Head of caudate nucleus (tissue), 42 donors: ENCODE measurements around the gene ADCY7.
A peak's percentile ranks its signal among the peaks of the same experiment; 100 is the strongest.

Experiments
- DNase-seq, 42 donors: peaks; one replicate each; pipeline versions ENCODE4 v3.0.0 to v3.0.0-alpha.2; 2020 to 2021; ENCODE audit warnings: mixed read lengths in 7 of 42
- intact Hi-C: fragments of 100-400 bp; cut with DNase I; formaldehyde crosslinking; loops from one replicate; pipeline ENCODE4 v1.15.0; 2022

ADCY7 gene

GRCh38 chr16:50274326-50275097, 8.2 kb downstream of the ADCY7 start:
- intact Hi-C loops: no loop called here
- DNase-seq: no peak

- intact Hi-C loops: no loop called here
- no peak for DNase-seq
These were observed 8.7 kb downstream of the ADCY7 start for GRCh38 chr16:50275098-50275415.

- no peak for DNase-seq
- intact Hi-C loops: no loop called here
These were observed 9.3 kb downstream of the ADCY7 start for GRCh38 chr16:50275428-50276325.

- intact Hi-C loops: no loop called here
- DNase-seq: no peak
These were observed 9.9 kb downstream of the ADCY7 start for GRCh38 chr16:50276326-50276640.

- DNase-seq: no peak
- intact Hi-C loops: no loop called here
These were observed 10.6 kb downstream of the ADCY7 start for GRCh38 chr16:50276801-50277555.

GRCh38 chr16:50278251-50278650, 11.9 kb downstream of the ADCY7 start:
- no peak for DNase-seq
- intact Hi-C loops: no loop called here

- DNase-seq: no peak
- intact Hi-C loops: no loop called here
These were observed 13.1 kb downstream of the ADCY7 start for GRCh38 chr16:50279504-50279865.

GRCh38 chr16:50280932-50281331, 14.6 kb downstream of the ADCY7 start:
- DNase-seq: no peak
- intact Hi-C loops: no loop called here

GRCh38 chr16:50281391-50282009, 15.1 kb downstream of the ADCY7 start:
- no peak for DNase-seq
- intact Hi-C loops: no loop called here

- DNase-seq: peak in 41 of 42 donors; percentile 23 to 77 (median 52)
These were observed 15.7 kb downstream of the ADCY7 start for GRCh38 chr16:50282010-50282538.

GRCh38 chr16:50282955-50283631, 16.7 kb downstream of the ADCY7 start:
- intact Hi-C loops: no loop called here
- no peak for DNase-seq

More at GRCh38 chr16:50282010-50282538, 15.7 kb downstream of the ADCY7 start:
- intact Hi-C loops: no loop called here

GRCh38 chr16:50284131-50284911, 18.0 kb downstream of the ADCY7 start:
- no peak for DNase-seq
- intact Hi-C loops: no loop called here

GRCh38 chr16:50285406-50286003, 19.2 kb downstream of the ADCY7 start:
- DNase-seq: no peak
- intact Hi-C loops: no loop called here

GRCh38 chr16:50286681-50287080, 20.3 kb downstream of the ADCY7 start:
- intact Hi-C loops: no loop called here
- DNase-seq: no peak

GRCh38 chr16:50288026-50288425, 21.7 kb downstream of the ADCY7 start:
- intact Hi-C loops: no loop called here

GRCh38 chr16:50288920-50289319, 22.6 kb downstream of the ADCY7 start:
- intact Hi-C loops: no loop called here
- DNase-seq: no peak

More at GRCh38 chr16:50288026-50288425, 21.7 kb downstream of the ADCY7 start:
- DNase-seq: no peak

GRCh38 chr16:50289950-50290764, 23.8 kb downstream of the ADCY7 start:
- DNase-seq: peak in 1 of 42 donors; percentile 39
- intact Hi-C loops: no loop called here
